Hematopoietic multipotent progenitor cell (in vitro differentiated cells): ENCODE data around the gene RFC4. TPM values are rescaled to one million over a fixed set of nuclear protein-coding genes. Genes with fewer than 3 reads are reported as not detected.

Experiments used
- DNase-seq, 3 donors: peaks; one replicate each; pipeline ENCODE4 v3.0.0-alpha.2; 2011 to 2015; ENCODE audit warnings: low read depth in 2 of 3, low spot score in 2 of 3
- total RNA-seq: library from RNA; depleted of rRNA; stranded (reverse); fragments of >200 nt; gene quantifications from one replicate; pipeline ENCODE4 v1.2.3, GENCODE V29; 2012

The RFC4 gene
- total RNA-seq, 1 donor: 10.0 TPM

GRCh38 chr3:186788482-186789370, 17.6 kb downstream of the RFC4 start:
- DNase-seq: peak in 1 of 3 donors; percentile 25

DNA sequence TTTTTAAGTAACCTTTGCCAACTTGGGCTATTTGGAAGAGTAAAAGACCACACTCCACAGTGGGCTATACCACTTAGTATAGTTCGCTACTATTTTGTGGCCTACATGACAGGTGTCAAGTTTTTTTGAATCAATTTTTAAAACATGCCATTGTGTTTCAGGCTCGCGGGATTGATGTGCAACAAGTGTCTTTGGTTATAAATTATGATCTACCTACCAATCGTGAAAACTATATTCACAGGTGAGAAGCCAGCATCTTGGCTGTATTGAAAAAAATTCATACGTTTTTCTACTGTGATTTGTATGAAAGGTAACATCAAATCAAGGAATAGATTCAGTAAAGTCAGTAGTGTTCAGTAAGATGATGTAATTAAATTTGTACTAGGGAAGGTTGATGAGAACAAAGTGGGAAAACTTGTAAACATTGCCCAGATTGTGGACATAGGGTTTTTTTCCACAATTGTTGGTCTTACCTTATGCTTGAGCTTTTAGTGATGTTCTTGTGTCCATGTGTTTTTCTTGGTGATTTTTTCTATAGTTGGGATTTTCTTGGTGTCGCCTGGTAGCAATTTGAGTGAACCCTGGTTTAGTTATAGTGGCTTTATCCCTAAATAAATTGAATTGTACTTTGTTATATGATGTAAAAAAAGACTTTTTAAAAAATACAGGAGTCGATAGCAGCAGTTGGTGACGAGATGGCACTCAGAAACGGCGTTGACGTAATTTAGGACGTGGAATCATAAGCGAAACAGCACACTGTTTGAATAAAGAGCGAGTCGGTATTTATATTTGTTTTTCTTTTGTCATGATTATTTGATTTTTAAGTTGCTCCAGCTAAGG, 18.4 kb downstream of the RFC4 start:
- no peak for DNase-seq

DNA sequence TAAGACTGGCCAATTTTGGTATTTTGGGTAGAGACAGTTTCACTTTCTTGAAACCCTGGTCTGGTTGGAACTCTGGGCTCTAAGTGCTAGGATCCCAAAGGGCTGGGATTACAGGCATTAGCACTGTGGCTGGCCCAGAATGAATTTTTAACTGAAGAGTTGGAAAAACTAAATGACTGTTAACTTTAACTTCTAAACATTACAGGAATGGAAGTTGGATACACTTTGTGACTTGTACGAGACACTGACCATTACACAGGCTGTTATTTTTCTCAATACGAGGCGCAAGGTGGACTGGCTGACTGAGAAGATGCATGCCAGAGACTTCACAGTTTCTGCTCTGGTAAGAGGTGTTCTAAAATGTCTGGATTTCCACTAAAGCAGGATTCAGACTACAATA, 19.4 kb downstream of the RFC4 start:
- DNase-seq: no peak

- DNase-seq: no peak
Measured at GRCh38 chr3:186785495-186786018, 20.7 kb downstream of the RFC4 start.

DNA sequence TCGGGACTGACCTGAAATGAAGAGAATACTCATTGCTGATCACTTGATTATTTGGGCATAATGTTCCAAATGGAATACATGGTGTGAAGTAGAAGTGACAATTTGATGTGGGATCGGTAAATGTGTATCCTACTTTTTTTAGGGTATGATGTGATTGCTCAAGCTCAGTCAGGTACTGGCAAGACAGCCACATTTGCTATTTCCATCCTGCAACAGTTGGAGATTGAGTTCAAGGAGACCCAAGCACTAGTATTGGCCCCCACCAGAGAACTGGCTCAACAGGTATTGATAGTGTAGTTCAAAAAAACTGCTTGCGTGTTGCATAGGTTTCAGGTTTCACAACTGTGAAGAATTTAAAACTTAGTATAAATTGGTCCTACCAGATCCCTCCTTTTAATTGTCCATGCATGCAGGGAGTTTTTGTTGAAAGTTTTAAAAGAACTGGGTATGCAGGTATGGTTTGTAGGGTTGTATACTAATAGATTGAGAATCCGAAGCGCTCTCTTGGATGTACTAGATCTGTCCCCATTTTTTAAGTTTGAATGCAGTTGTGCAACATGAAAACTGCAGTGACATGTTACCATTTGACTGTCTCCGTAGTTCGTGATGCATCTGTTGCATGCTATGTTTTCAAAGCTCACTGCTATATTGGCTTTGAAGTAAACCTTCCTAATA, 21.3 kb downstream of the RFC4 start:
- DNase-seq: no peak

DNA sequence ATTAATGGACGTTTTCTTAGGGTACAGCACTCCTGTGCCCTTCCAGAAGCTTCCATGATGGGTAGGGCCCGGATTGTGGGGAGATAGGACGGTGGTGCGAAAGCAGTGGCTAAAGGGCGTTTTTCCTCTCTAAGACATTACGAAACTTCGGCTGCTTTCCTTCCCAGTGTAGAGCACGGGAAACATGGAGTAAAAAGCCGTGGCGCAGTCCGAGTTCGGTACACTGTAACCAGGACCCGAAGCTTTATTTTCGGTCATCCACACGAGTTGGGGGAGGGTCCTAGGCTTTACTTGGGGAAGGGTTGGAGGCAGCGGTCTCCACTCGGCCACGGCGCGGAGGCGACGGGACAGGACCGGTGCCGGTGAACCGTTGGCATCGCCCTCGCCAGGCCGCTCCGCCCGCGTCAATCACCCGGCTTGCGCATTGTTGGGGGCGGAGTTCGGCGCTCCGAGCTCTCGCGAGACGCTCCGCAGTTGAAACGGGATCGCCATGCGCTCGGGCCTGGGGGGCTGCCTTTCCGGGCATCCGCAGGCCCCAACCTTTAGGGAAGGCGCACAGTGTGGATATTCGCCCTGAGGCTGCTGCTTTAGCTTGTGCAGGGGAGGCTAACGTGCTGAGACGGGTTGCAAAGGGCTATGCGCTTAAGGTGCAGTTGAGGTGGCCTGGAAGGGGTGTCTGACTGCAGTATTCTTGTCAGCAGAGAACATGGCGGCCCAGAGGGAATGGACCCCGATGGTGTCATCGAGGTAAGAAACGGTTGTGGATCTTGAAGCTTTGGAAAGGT, 22.4 kb downstream of the RFC4 start:
- peak; percentile 60 to 83 (median 82) for DNase-seq

DNA sequence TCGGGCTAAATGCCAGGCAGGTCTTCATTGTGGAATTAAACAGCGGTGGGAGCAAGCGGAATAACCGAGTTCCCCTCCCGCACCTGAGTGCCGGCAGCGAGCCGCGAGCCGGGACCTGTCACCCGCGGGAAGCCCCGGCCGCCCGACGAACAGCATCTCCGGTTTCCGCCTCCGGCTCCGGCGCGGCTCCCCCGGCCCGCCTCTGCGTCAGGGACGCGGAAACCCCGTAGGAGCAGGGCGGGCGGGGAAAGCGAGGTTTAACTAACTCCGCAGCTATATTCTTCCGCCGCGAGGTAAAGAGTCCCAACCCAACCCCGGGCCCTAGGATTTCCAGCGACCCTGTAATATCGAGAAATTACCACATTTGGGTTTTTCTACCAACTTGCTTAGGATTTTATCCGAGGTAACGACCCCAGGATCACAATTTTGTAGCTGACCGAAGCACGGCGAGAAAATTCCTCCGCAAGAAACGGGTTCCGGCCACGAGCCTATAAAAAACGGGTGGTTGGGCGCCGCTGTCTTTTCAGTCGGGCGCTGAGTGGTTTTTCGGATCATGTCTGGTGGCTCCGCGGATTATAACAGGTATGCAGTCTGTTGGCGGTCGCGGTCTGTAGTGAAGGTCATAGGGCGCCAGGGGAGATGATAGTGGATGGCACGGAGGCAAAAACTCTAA, 23.1 kb downstream of the RFC4 start, which contains the start of gene EIF4A2:
Gene EIF4A2, plus strand, starts transcription at position 520 of the 673 bp plus-strand sequence. Its CDS starts 34 bp downstream, at position 554.
- DNase-seq: peak; percentile 92 to 94 (median 94)

- DNase-seq: peak in 1 of 3 donors; percentile 34
Measured at GRCh38 chr3:186782542-186783057, 23.7 kb downstream of the RFC4 start.

DNA sequence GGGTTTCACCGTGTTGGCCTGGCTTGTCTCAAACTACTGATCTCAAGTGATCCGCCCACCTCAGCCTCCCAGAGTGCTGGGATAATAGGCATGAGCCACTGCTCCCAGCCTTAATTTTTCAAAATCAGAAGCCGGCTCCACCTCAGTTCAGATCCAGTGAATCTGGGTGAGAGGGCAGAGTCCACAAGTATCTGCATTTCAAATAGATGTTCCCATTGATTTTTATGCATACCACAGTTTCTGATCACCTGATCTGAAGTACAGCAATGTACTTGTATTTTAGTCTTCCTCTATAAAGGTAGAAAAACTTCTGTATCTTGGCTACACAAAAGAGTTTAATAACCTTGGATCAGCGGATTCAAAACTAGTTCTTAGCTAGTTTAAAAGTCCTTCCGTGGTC, 27.1 kb downstream of the RFC4 start:
- no peak for DNase-seq

- DNase-seq: no peak
Measured at GRCh38 chr3:186775999-186776398, 30.3 kb downstream of the RFC4 start.

- peak in 2 of 3 donors; percentile 76 to 77 for DNase-seq
Measured at GRCh38 chr3:186772701-186773417, 33.4 kb downstream of the RFC4 start.

DNA sequence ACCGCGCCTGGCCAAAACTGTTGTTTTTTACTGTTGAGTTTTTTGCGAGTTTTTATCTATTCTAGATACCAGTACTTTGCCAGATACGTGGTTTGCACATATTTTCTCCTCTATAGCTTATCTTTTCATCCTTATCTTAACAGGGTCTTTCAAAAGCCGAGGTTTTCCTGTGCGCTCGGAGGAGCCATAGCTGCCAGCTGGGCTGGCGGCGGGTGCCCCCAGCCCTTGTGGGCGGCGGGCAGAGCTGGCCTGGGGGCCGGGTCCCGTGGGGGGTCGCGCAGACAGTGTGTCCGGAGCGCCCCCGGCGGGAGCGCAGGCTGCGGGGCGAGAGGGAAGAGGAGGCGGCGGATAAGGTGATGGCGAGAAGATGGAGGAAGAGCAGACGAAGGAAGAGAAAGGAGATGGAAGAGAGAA, 34.0 kb downstream of the RFC4 start:
- no peak for DNase-seq

DNA sequence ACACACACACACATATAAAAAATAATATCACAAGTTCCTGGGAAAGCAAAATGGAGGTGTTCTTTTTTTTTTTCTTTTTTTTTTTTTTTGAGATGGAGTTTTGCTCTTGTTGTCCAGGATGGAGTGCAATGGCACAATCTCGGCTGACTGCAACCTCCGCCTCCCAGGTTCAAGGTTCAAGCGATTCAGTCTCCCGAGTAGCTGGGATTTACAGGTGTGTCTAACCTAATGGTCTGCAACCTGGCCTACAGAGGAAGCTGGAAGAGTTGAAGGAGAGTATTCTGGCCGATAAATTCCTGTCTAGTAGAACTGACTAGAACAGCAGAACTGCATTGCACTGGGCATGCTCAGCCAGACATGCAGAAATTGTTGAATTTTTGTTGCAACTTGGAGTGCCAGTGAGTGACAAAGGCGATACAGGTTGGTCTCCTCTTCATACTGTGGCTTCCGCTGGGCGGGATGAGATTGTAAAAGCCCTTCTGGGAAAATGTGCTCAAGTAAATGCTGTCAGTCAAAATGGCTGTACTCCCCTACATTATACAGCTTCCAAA, 45.3 kb downstream of the RFC4 start:
- DNase-seq: no peak

- no peak for DNase-seq
Measured at GRCh38 chr3:186760141-186760833, 46.0 kb downstream of the RFC4 start.

DNA sequence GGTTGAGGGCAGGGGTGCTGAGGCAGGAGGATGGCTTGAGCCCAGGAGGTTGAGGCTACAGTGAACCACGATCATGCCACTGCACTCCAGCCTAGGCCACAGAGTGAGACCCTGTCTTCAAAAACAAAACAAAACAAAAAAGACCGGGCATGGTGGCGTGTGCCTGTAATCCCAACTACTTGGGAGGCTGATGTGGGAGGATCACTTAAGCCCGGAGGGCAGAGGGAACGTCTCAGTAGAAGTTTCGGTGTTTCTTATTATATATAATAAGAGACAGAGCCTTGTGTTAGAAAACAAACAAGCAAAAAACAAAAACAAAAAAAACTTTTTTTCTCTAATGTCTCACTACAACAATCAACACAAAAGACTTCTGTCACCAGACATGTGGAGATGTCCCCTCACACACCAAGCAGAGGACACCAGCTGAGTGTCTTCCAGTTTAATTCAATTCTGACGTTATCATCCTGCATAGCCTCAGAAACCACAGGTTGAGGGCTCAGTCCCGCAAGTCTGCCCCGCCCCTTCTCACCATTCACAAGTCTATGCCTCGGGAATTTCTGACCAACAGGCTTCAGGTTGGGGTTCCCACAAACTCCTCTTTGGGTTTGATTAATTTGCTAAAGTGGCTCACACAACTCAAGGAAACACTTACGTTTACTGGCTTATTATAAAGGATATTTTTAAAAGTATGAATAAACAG, 46.9 kb downstream of the RFC4 start:
- DNase-seq: no peak

DNA sequence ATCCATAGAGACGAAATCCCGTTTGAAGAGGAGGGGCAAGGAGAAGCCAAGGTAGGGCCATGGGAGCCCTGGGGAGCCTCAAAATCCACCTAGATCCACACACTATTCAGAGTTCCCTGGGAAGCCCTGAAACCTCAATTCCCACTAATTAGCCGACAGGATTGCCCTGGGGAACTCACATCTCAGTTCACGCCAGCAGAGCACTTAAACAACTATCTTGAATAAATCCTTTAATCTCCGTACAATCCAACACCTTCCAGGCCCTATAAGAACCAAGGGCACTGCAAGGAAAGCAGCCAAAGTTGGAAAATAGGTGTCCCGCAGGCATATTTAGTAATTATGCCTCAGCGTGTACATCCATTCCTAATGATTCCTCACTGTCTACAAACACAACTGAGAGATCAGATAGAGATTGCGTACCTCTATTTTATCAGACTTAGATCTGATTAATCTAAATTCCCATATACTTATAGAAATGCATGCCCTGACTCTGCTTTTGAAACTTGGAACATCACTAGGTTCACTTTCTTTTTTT, 48.5 kb downstream of the RFC4 start:
- DNase-seq: no peak

DNA sequence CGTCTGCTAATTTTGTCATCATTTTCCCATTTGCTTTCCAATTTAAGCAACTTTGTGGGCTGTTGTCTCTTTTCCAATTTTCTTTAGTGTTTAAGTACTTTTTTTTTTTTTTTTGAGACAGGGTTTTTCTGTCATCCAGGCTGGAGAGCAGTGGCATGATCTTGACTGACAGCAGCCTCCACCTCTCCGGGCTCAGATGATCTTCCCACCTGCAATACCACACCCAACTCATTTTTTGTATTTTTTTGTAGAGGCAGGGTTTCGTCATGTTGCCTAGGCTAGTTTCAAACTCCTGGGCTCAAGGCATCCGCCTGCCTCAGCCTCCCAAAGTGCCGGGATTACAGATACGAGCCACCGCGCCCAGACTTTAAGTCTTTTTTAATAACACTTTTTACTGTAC, 49.1 kb downstream of the RFC4 start:
- no peak for DNase-seq
